ENCODE results near the gene ZCCHC7.
"Not testable (repeated sequence)": the region's sequence is repeated elsewhere in the genome, so short reads cannot be mapped to it uniquely, and the experiment has no call there.

The ZCCHC7 gene

DNA sequence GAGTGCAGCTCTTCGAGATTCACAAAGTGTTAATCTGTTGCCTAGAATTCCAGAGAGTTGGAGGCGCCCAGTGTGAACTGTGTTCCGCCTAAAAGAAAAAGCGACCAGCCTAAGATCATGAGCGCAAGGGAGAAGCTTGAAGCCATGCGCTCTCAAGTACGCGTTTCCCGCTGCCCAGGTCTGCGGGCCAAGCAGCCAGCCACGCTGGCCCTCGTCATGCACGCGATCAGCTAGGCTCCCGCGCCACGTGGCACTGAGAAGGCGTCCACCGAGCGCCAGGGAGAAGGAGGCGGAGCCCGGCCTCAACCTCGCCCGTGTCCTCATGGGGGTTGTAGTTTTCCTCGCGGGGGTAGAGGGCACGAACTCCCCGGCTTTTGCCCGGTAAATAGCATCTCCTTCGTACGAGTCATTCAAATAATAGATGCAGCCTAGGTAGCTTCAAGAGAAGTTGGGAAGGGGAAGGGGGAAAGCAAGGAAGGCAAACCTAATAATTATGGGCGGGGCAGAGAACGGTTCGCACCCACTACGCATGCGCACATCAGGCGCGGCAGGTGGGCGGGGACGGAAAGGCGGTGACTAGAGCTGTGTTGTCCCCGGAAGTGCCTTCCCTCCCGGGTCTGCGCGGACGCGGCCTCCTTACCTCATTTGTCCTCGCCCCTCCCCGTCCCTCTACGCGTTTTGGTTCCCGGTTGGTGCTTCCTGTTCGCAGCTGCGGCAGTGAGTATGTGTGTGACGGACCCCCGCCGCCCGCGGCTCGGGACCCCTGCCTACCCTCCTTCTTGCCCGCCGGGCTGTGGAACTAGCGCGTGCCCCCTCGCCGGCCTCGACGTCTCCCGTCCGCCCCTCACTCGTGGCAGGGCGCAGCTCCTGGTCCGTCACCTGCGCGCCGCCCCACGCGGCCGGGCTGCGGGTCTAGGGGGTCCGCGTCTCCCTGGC, at the start of gene ZCCHC7:
ZCCHC7 (plus strand) TSS at position 668 of the 936 bp plus-strand sequence.
- peak; percentile 98 for DNase-seq

DNA sequence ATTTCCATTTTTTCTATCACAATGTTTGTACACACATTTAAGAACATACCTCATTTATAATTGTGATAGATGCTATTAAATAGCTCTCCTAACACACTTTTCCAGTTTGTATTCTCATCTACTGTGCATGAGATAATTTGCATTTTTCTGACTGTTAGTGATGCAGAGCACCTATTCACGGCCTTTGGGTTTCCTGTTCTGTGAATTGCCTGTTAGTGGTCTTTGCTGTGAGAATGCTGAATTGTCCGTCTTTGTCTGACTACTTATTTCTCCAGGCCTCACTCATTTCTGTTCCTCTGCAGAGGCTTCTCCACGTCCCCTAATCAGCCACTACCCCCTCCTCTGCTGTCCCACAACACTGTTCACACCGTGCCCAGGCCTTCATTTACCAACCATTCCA, 45.6 kb upstream of the ZCCHC7 start:
- not testable (repeated sequence) for DNase-seq

DNA sequence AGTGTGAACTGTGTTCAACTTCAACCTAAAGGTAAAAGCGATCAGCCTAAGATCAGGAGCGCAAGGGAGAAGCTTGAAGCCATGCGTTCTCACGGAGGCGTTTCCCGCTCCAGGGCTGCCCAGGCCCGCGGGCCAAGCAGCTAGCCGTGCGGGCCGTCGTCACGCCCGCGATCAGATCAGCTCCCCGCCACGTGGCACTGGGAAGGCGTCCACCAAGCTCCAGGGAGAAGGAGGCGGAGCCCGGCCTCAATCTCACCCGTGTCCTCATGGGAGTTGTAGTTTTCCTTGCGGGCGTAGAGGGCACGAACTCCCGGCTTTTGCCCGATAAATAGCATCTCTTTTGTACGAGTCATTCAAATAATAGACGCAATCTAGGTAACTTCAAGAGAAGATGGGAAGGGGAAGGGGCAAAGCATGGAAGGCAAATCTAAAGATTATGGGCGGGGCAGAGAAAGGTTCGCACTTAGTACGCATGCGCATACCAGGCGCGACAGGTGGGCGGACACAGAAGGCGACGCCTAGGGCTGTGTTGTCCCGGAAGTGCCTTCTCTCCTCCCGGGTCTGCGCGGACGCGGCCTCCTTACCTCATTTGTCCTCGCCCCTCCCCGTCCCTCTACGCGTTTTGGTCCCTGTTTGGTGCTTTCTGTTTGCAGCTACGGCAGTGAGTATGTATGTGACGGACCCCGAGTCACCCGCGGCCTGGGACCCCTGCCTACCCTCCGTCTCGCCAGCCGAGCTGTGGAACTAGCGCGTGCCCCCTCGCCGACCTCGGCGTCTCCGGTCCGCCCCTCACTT, 40.8 kb upstream of the ZCCHC7 start:
- DNase-seq, result peak; percentile 95

DNA sequence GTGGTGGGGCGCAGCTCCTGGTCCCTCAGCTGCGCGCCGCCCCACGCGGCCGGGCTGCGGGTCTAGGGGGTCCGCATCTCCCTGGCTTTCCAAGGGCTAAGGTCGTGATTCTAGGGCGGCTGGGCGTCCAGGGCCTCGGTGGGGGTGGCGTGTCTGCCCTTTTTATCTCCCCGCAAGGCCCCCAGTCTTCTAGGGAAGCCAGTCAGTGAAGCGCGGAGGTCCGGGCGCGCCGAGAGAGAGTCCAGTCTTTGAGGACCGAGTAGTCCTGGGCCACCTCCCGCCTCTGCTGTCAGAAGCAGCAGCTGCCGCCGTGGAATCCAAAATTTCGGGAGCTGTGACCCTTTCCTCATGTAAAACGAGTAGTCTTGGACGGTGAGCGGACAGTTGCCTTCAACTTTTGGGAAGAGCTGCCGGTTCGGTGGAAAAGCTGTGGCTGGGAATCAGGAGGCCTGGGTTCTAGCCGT, 40.2 kb upstream of the ZCCHC7 start:
- peak; percentile 37 for DNase-seq

DNA sequence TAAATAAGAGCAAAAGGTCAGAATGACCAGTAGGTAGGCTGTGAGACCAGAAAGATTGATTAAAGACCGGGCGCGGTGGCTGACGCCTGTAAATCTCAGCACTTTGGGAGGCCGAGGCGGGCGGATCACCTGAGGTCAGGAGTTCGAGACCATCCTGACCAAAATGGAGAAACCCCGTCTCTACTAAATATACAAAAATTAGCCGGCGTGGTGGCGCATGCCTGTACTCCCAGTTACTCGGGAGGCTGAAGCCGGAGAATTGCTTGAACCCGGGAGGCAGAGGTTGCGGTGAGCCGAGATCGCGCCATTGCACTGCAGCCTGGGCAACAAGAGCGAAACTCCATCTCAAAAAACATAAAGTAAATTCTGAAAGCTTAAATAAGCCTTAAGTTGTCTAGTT, 38.9 kb upstream of the ZCCHC7 start:
- DNase-seq, result not testable (repeated sequence)

DNA sequence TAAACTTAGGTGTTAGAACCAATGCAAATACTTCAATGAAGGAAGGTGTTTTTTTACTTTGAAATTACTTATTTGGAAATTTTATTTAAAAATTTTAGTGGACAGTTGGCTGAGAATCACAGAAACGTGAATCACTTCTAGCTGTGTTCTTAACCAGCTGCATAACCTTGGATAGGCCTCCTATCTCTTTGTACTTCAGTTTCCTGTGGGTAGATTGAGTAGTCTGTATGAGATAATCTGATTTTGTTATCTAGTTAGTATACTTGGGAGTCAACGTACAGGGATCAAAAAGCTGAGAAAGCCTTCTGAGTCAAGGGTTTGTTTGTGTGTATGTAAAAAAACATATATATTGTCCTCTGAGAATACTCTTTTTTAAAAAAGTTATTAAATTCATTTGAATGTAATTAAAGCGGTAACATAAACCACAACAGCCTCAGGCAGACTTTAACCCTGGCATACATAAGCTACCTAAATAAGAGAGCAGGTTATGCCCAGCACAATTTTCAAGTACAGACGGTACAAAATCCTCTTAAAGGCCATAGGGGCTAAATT, 38.1 kb upstream of the ZCCHC7 start:
- DNase-seq, result no peak

DNA sequence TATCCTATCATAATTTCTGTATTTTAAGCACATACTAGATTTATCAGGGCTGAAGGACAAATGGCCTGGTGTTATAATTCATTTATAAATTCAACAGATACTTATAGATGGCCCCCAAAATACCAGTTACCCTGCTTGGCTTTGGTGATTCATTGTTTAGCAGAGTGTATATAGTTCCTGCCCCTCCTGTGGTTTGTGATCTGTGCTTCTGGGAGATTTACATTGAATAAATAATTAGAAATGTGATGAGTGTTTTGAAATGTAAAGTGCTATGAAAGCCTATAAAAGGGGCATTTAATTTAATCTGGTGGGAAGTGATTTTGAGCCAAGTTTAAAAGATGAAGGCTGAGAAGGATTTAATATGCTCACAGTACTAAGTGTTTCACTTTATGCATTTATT, 36.7 kb upstream of the ZCCHC7 start:
- no peak for DNase-seq

DNA sequence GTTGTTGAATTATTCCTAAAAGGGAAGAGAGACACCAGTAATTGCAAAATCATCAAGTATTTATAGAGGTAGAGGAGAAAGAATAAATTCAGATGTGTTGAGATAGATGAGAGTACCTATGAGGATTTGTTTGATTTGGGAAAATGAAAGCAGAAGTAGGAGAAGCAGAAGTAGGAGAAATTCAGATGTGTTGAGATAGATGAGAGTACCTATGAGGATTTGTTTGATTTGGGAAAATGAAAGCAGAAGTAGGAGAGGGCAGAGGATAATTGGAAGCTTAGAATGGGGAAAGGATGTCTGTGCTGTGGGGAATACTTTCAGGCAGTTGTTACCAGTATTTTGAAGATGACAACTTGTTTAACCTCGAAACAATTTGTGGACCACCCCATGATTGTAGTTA, 35.1 kb upstream of the ZCCHC7 start:
- DNase-seq, result no peak

DNA sequence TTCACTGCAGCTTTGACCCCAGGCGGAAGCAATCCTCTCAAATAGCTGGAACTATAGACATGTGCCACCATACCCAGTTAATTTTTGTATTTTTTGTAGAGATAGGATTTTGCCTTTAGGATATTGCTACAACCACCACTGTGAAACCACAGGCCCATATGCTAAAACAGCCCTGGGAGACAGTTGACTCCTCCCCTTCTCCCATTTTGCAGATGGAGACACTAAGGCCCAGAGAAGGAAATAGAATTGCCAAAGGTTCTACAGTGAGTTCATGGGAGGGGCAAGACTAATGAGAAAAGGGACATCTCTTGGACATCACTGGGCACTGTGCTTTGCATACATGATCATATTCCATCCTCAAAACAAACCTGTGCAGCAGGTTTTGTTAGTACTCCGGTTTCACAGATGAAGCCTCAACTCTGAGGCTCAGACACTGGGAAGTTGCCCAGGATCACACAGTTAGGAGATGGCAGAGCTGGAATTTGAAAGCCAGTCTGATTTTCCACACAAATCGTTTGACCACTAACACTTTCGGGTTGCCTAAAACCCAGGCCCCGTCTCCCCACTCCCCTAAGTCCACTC, 27.6 kb upstream of the ZCCHC7 start:
- DNase-seq, result not testable (repeated sequence)

DNA sequence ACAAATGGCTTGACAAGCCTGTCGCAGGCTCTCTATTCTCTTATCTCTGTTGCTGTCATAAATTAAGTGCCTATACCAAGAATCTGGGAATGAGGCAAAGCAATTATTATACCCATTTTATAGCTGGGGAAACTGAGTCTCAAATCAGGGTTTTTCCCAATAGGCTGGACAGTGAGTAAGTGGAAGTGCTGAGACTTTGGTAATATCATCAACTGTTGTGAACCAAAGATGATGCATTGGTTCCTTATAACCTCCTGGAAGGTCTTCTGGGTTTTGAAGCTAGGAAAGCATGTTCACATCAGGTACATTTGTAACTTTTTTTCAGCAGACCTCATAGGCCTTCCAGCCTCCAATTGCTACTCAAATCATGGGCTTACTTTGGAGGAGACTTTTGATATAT, 25.6 kb upstream of the ZCCHC7 start:
- no peak for DNase-seq

DNA sequence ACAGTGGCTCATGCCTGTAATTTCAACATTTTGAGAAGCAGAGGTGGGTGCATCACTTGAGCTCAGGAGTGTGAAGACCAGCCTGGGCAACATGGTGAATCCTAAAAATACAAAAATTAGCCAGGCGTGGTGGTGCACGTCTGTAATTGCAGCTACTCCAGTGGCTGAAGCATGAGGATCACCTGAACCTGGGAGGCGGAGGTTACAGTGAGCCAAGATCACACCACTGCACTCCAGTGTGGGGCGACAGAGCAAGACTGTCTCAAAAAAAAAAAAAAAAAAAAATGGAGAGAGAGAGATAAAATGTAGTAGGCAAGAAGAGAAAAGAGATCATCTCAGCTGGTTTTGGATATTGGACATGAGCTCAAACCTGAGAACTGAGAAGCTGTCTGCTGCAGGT, 23.7 kb upstream of the ZCCHC7 start:
- DNase-seq, result no peak

DNA sequence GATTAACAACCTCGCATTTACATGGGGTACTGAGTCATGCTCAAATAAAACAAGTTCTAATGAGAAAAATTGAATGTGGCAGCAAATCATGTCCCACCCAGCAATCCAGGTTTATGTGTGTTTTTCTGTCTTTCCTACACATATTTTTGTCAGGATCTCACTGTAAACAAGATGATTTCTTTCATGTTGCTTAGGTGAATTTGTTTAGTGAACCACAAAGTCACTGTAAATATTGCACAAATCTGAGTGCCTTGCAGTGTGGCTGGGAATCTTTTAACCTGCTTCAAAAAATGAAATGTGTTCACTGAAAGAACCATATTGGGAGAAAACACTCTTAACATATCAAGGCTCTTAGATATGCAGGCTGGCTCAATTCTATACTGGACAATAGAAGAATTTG, 23.1 kb upstream of the ZCCHC7 start:
- no peak for DNase-seq

DNA sequence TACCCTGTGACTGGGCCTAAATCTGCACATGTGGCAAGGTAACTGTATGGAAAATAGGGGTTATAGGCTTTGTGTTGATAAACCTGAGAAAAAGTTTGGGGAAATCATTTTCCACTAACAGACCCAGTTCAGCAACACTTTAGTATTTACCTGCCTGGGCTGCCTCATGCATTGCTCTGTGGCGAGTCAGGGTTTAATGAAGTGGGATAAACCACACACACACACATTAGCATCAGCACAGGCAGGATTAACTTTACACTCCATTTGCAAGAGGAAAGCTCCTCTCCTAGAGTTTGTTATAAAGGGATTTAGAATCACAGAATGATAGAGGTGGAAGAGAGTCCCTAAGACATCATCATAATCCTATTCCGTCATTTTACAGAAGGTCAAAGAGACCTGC, 20.0 kb upstream of the ZCCHC7 start:
- DNase-seq, result no peak

DNA sequence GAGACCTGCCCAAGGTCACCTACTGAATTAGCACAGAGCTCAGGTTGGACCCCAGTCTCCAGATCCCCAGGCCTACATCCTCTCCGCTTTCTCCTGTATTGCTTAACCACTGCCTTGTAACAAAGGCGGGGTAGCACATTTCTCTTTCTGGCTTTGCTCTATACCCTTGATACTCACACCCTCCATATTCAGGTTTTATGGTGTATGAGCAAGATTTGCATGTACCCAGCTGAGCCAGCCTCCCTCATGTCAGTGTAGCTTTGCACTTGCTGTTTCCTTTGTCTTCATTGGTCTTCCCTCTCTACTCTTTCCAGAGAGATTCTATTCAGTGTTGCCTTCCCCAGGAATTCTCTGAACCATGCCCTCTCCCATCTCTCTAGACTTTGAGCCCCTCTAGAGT, 19.6 kb upstream of the ZCCHC7 start:
- no peak for DNase-seq

DNA sequence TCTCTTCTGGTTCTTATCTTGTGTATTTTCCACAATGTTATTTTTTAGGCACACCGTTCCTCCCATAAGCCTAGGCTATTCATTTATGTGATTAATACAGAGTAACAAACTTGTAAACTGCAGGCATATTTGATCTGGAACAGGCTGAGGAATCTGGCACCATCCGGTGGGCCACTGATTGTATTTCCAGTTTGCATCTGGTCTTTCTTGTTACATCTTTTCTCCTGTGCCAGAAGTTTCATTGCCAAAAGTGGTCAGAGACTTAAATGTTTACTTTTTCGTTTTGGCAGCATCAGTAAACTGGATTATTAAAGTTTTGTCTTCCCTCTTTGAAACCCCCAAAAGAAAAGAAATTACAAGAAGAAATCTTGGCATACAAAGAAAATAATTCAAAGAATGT, 17.9 kb upstream of the ZCCHC7 start:
- no peak for DNase-seq

DNA sequence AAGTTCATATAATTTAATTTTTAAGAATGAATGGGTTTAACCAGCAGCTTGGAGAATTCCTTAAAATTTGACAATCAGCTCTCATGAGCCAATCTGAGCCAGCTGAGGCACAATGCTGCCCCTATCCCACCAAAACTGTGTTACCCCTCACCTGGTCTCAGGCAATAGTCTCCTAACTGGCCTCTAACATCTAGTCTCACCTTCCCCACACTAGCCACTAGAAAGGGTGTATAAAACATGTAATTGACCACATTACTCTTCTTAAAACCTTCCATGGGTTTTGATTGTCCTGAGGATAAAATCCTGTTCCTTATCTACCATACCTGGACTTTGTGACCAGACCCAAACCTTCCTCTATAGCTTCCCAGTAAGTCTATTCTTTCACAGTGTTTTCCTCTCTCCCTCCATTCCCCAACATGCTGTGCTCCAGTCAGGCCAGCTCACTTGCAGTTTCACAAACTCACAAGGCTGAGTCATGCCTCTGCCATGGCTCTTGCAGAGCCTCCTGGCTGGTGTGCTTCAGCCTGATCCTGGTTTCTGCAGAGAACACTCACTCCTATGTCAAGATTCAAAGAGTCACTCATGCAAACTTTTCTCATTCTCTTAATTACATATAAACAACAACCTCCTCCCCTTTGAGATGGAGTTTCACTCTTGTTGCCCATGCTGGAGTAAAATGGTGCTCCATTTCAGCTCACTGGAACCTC, 16.0 kb upstream of the ZCCHC7 start:
- peak; percentile 52 for DNase-seq

DNA sequence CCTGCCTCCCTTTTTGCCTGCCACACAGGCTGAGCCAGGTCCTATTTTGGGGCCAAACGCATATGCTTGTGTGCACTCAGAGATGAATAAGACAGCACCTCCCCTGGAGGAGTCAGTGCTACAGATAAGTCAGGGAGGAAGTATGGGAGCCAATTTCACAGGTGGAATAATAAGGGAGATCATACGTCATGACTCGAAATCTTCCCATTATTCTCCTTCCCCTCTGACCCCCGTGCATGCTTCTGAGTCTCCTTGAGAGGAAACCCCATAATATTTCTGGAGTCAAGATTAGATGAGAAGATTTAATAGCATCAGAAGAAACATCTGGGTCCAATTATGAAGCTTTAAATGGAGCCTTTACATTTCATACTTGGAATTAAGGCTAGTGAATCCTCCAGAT, 15.1 kb upstream of the ZCCHC7 start:
- DNase-seq, result no peak

DNA sequence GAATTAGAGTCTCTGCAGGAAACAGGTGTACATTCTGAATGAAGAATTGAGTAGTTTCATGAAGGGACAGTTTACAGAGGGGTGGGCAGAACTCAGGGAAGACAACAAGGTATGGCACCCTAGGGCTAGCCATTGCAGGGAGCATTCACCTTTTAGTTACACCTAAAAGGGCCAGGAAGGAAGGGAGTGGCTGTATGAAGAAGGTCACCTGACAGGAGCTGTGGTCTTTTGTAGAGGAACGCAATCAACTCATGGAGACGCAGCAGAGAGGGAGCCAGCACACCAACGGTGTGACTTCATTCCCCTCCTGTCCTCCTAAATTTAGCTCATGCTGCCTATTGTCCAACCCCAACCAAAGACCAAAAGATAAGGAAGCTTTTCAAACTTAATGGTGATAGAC, 12.7 kb upstream of the ZCCHC7 start:
- no peak for DNase-seq

DNA sequence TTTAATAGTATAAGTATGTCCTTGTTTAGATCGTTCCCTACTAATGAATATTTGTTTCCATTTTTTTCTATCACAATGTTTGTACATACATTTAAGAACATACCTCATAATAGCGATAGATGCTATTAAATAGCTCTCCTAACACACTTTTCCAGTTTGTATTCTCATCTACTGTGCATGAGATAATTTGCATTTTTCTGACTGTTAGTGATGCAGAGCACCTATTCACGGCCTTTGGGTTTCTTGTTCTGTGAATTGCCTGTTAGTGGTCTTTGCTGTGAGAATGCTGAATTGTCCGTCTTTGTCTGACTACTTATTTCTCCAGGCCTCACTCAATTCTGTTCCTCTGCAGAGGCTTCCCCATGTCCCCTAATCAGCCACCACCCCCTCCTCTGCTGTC, 5.9 kb upstream of the ZCCHC7 start:
- not testable (repeated sequence) for DNase-seq

DNA sequence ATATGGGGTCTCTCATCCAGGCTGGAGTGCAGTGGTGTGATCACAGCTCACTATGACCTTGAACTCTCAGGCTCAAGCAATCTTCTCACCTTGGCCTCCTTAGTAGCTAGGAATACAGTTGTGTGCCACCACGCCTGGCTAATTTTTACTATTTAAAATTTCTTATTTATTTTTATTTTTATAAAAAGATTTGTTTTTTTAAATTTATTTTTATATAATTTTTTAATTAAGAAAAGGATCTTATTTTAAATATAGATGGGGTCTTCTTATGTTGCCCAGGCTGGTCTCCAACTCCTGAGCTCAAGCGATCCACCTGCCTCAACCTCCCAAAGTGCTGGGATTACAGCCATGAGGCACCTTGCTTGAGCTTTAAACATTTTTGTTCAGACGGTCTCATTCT, 2.4 kb upstream of the ZCCHC7 start:
- DNase-seq, result no peak

DNA sequence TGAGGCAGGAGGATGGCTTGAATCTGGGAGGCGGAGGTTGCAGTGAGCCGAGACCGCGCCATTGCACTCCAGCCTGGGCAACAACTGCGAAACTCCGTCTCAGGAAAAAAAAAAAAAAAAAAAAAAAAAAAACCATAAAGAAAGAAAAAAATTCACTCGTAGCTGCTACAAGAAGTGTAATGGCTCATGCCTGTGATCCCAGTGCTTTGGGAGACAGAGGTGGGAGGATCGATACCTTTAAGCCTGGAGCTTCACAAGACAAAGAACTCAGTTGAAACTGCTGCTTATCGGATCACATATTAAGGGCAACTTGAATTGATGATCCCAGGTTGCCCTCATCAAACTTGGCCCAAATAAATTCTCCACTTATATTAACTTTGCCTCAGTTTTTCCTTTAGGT, 1.0 kb upstream of the ZCCHC7 start:
- no peak for DNase-seq

DNA sequence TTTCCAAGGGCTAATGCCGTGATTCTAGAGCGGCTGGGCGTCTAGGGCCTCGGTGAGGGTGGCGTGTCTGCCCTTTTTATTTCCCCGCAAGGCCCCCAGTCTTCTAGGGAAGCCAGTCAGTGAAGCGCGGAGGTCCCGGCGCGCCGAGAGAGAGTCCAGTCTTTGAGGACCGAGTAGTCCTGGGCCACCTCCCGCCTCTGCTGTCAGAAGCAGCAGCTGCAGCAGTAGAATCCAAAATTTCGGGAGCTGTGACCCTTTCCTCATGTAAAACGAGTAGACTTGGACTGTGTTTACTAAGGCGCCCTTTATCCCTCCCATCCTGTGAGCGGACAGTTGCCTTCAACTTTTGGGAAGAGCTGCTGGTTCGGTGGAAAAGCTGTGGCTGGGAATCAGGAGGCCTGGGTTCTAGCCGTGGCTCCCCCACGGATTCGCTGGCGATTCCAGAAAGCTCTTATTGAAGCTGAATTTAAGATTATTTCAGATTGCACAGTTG, 515 bp downstream of the ZCCHC7 start:
- DNase-seq, result not testable (repeated sequence)
